Fibroblast of skin of right quadriceps (primary cell): ENCODE measurements around the gene UROC1.

ENCODE experiments used
- DNase-seq: peaks from one replicate; pipeline ENCODE4 v3.0.0-alpha.2; 2013

UROC1 gene

DNA sequence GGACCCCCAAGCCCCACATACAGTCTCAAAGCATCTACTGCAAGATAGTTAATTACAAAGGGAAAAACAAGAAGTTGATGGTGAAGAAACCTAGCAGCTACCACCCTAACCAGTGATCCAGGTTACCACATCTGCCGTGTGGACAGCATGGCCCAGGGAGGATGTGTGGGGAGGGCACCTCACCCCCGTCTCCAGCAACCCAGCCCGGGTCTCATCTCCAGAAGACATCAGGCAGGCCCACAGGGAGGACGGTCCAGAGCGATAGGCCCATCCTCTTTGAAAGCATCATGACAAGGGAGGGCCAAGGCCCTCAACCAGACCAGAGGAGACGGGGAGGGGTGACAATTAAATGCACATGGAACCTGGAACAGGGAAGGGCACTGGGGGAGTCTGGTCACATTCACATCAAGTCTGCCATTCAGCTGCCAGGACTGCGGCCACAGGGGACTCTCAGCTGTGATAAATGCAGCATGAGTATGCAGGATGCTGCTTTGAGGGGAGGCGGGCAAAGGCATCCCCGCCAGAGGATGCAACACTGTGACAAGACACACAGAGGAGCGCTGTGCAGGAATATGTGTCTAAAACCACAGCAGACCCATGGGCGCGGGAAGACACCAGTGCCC lies 60.7 kb downstream of the UROC1 start:
- DNase-seq = no peak

DNA sequence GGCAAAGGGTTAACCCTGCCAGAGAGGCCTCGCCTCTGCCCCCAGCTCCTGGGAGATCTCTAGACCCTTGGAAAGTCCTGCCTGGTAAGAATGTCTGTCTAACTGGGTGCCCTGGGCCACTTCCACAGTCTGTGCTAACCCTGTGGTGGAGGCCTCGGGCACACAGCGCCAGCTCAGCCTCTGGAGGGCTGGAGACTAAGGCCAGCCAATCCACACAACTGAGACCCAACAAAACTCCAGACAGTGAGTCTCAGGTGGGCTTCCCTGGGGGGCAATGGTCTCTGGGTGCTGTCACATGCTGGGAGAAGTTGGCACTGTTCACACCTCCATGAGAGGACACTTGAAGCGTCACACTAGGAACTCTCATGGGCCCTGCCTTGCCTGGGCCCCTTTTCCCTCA lies 61.4 kb downstream of the UROC1 start:
- DNase-seq = no peak

DNA sequence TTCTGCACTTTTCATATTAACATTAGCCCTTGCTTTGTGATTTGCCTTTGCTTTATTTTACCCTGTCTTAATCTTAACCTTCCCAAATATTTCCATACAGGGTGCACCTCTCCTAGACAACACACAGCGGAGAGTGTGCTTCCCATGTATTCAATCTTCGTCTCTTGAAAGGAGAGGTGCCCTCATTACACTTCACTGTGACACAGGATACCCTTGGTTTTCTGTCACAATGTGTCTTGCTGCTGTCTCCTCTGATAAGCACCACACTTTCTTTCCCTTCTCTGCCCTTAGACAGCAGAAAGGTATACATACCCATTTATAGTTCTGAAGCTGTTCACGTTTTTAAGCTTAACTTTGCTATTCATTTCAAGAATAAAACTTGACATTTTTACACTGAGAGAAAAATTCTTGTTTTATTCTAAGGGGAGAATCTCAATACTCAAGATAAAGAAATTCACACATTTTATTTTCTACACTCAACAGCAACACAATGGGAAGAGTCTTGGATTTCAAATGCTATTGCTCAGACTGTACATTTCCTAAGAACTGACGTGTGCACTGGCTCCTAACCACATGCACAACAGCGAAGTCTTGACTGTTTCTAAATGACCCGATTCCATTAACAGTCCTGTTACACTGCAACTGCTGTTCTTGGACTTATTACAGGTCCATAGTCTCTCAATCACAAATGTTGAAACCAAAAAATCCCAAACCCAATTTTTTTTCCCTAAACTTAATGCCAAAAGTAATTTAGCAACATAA lies 63.0 kb downstream of the UROC1 start:
- DNase-seq = no peak

GRCh38 chr3:126454025-126454424 lies 63.5 kb downstream of the UROC1 start:
- no peak for DNase-seq

- DNase-seq = no peak
Observed at GRCh38 chr3:126452213-126452612, 65.4 kb downstream of the UROC1 start.

DNA sequence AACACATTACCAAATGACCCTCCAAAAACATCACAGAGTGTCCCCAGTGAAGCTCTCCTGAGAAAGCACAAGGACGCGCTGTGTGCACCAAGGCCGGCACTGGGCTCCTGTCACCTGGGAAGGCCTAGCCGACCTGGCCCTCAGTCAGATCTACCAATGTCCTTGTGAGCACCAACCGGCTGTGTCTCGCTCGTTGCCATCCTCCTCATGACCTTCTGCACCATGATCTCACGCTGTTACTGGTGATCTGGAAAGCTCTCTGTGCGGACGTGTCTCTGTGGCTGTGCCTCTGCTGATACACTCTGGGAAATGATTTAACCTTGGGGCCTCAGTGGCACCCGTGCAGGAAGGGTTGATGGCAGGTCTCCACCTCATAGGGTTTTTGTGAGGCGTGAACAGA lies 66.1 kb downstream of the UROC1 start:
- no peak for DNase-seq

DNA sequence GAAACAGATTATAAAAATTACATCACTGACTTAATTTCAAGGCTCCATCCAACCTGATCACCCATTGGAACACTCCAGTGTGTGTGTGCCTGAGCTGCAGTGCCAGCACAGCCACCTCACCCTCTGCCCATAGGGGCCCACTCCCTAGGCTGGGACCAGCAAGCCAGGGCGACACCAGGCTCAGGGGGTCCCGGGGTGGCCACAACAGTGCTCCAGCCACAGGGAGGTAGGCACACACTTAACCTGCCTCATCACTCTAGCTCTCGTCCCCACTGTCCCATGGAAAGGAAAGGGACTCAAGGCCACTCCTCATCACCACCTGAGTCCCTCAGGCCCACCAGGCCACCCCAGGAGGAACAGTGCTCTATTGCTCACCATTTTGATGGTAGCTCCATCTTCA lies 66.8 kb downstream of the UROC1 start:
- no peak for DNase-seq

- DNase-seq = no peak
Observed at GRCh38 chr3:126450219-126450618, 67.4 kb downstream of the UROC1 start.

GRCh38 chr3:126449621-126450051 lies 67.9 kb downstream of the UROC1 start:
- no peak for DNase-seq

DNA sequence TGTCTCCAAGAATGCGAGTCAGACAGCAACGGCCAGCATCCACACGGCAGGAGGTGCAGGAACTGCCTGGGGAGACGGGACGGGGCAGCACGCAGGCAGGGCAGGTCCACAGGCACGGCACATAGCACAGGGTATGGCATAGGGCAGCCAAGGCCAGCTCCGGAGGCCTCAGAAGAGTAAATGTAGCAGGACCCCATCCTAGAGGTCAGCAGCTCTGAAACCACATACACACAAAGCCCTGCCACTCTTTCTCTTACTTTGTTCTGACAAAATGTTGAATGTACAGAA lies 68.7 kb downstream of the UROC1 start:
- no peak for DNase-seq

DNA sequence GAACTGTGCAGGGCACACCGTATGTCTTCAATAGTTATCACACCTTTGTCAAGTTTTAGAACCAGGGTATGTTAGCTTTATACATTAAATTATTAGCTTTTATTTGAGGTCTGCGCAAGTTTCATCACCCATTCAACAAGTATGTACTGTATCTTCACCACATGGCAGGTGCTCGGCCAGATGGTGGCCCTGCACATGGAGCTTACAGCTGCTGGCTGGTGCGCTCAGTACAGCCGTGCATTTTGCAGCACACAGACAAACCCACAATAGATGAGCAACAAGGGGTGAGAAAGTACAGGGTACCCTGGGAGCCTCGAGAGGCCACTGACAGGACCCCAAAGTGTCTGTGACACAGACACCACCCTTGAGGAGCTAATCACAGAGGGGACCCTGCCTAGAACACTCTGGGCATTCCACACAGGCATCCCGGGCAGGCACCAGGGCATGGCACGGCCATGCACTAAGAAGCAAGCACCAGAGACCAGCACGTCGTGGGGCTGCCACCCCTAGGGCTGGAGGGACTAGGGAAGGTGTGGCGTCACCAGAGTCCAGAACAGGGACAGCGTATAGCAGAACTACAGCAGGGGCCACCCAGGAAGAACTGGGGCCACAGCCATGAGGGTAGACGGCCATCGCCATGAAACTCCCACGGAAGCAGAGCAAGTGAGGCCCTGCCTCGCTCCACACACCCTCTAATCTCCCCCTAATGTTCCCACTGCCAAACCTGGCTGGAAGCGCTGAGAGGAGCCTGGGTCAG lies 69.3 kb downstream of the UROC1 start:
- DNase-seq = no peak

DNA sequence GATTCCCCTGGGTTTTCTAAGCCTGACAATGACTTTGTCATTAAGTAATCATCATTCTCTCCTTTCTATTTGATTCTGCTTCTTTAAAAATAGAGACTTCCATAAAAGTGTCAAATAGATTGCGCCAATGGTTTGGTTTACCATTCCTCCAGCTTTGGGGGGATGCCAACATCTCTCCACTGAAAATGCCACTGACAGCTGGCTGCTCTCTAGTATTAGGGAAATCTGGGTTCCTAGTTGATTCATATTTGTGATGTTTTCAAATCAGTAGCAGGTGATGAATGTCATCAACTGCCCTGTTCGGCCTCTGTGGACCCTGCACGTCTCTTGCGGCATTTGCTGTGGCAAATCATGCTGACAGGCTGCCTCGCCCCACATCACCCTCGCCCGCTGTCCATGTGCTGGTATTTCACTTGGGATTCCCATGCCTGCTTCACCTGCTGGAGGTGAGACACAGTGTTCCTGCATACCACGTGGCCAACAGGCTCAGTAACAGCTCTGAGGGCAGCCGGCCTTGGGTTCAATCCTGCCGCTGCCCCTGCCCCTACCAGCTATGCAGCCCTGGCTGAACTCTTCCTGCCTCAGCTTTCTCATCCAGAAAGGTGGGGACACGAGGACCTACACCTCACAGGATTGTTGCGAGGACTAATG lies 70.0 kb downstream of the UROC1 start:
- no peak for DNase-seq

DNA sequence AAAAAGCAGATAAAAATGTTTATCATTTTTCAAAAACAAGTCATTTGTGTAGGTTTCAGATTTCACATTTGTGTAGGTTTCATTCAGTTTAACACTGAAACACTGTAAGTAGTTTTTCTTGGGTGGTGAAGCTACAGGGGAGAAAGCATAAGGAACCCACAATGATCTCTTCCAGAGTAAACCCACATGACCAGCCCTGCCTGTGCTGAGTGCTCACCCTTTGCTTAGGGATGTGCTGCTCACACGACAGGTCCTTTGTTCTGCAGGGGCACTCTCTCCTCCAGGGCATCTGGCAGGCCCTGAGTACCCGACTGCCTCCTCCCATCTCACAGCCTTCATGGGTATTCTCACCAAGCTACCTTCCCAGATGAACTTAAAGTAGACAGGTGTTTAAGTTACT lies 70.8 kb downstream of the UROC1 start:
- DNase-seq = no peak

GRCh38 chr3:126446301-126446700 lies 71.3 kb downstream of the UROC1 start:
- no peak for DNase-seq

GRCh38 chr3:126445506-126445905 lies 72.1 kb downstream of the UROC1 start:
- no peak for DNase-seq

DNA sequence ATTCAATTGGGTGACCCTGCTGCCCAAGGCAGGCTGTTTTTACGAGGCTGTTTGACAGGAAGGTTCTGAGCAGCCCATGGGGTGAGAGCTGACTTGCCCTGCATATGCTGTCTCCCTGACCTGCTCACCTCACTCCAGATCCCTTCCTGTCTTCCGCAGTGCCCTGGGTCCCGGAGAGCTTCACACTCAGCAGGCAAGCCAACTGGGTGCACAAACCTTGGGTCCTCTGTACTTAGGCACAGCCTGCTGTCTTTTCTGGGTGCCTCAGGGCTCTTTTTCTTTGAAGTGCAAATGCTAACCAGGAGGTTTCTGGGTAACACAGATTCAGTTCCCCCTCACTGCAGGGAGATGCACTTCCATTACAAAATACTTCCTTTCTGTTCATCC lies 74.7 kb downstream of the UROC1 start:
- no peak for DNase-seq

DNA sequence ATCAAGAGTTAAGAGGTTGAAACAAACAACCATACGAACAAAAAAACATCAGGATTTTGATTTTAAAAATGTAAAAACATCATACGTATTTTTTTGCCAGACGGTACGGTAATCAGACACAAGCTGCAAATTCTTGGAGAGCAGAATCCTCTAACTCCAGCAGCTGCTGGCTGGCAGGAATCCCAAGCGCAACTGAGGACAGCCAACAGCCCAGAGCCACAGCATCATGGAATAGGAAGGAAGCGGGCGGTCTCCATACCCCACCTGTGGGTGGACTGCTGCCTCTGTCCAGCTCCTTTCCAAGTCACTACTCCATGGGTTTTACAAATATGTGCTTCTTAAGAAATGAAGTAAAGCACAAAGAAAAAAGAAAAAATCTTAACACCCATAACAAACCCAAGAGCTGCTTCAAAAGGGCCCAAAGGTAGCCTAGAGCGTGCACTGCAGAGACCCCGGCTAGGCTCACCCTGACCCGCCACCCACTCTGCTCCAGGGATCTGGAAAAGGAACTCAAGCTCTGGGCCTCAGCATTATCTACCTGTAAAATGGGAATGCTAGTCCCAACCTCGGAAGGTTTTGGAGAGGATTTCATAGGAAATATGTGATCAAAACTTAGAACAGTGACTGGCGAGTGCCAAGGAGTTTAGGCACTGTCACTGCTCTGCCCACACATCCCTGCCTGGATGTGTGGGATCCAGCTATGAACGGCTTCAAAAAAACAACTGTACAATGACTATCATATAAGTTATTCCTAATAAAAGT lies 75.3 kb downstream of the UROC1 start:
- DNase-seq = no peak

DNA sequence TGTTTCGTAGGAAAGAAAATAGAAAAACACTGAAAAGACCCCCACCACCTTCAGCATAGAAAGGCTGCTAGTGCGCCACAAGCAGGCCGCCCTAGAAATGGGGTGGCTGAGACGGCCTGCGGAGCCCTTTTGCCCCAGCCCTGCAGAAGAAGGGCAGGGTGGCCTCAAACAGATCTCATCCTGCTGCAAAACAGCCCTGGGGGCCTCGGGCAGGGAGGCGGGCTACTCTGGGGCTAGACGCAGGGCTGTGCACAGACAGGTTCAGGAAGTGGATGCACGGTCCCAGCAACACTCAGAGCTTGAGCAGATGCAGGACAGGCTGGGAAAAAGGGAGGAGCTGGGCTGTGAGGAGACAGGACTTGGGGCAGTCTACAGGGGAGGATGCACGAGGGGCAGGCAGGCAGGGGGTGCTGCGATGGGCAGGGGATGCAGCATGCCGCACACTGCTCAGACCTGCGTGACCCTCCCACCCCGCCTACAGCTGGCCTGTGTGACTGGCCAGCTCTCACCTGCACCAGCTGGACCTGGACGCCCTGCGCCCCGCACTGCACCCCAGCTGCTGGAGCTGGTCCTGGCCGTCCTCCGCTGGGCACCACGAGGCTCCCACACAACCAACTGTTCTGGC lies 76.2 kb downstream of the UROC1 start:
- no peak for DNase-seq

- no peak for DNase-seq
Observed at GRCh38 chr3:126440709-126440995, 76.9 kb downstream of the UROC1 start.

DNA sequence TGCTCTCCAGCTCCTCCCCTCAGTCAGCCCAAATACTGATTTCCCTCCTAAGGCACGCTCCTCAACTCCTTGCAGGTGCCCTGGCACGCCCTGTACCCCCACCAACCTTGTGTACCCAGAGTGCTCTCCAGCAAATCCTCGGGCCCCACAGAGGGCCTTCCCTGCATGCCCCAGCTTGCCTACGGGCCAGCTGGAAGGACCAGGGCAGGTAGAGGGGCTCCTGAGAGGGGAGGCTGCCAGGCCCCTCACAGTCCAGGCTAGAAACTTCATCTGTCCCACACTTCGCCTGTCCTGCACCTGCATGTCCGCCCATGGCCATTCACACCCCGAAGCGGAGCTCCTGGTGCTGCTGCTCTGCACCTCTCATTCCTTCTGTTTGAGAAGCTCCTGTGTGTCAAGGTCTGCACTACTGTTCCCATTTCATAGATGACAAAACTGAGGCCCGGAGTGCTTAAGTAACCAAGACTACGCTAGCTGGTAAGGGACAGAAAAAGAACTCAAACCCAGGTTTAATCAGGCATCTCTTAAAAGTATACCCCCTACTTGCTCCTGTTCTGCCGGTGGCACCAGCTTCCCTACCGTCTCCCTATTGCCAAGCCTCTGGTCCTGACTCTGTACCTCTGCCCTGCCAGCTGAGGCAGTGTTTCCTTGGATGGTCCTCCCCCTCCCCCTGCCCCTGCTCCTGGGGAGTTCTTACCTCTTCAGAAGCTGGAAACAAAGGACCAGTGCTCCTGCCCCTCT lies 77.4 kb downstream of the UROC1 start:
- DNase-seq = no peak

- DNase-seq = no peak
Observed at GRCh38 chr3:126439346-126439967, 78.1 kb downstream of the UROC1 start.

- no peak for DNase-seq
Observed at GRCh38 chr3:126438746-126439145, 78.8 kb downstream of the UROC1 start.
